H9 (cell line): Measurements from ENCODE around the gene OXTR. TPM values are rescaled to one million over a fixed set of nuclear protein-coding genes. Genes with fewer than 3 reads are reported as not detected.

Experiments
- DNase-seq: peaks from one replicate; pipeline ENCODE4 v3.0.0-alpha.2; 2017
- H2AFZ ChIP-seq: one replicate; pipeline ENCODE4 v1.6.1; 2013; ENCODE audit warnings: mild to moderate bottlenecking, low read length, control low read depth, moderate library complexity
- H2AK5ac ChIP-seq: 2 replicates; pipeline ENCODE4 v1.6.1; 2013; ENCODE audit warnings: low read length, control low read depth, mixed read lengths; ENCODE audit not compliant: insufficient read length
- H2BK120ac ChIP-seq: one replicate; pipeline ENCODE4 v1.6.1; 2013; ENCODE audit warnings: low read depth, mild to moderate bottlenecking, low read length, control low read depth, inconsistent platforms; ENCODE audit not compliant: poor library complexity, severe bottlenecking
- H2BK12ac ChIP-seq: 2 replicates; pipeline ENCODE4 v1.6.1; 2013; ENCODE audit warnings: low read length, control low read depth, mixed read lengths, low read depth; ENCODE audit not compliant: insufficient read length
- H2BK15ac ChIP-seq: 2 replicates; pipeline ENCODE4 v1.6.1; 2013; ENCODE audit warnings: low read depth, low read length, control low read depth
- H2BK20ac ChIP-seq: one replicate; pipeline ENCODE4 v1.6.1; 2013; ENCODE audit warnings: low read depth, mild to moderate bottlenecking, low read length, control low read depth, inconsistent platforms; ENCODE audit not compliant: poor library complexity, severe bottlenecking
- H2BK5ac ChIP-seq: 2 replicates; pipeline ENCODE4 v1.6.1; 2013; ENCODE audit warnings: low read length, control low read depth, mixed read lengths; ENCODE audit not compliant: insufficient read length
- H3K14ac ChIP-seq: 2 replicates; pipeline ENCODE4 v1.6.1; 2013; ENCODE audit warnings: low read length, control low read depth; ENCODE audit not compliant: insufficient read depth
- H3K18ac ChIP-seq: 2 replicates; pipeline ENCODE4 v1.6.1; 2013; ENCODE audit warnings: low read depth, mild to moderate bottlenecking, mixed read lengths, low read length, control low read depth; ENCODE audit not compliant: insufficient read length
- H3K23ac ChIP-seq: 2 replicates; pipeline ENCODE4 v1.6.1; 2013; ENCODE audit warnings: low read length, control low read depth, mixed read lengths, low read depth; ENCODE audit not compliant: insufficient read length
- H3K23me2 ChIP-seq: 2 replicates; pipeline ENCODE4 v1.6.1; 2013; ENCODE audit warnings: low read depth, mild to moderate bottlenecking, mixed read lengths, low read length, control low read depth; ENCODE audit not compliant: insufficient read length, poor library complexity, severe bottlenecking
- H3K27ac ChIP-seq: 2 replicates; pipeline ENCODE4 v1.5.1; 2013; ENCODE audit warnings: low read length, control low read depth, mixed read lengths, low read depth; ENCODE audit not compliant: insufficient read length
- H3K27me3 ChIP-seq: 2 replicates; pipeline ENCODE4 v1.6.1; 2013; ENCODE audit warnings: low read length, control low read depth, inconsistent platforms; ENCODE audit not compliant: insufficient read depth
- H3K4ac ChIP-seq: 2 replicates; pipeline ENCODE4 v1.6.1; 2013; ENCODE audit warnings: low read depth, mild to moderate bottlenecking, control low read depth, inconsistent platforms, low read length, moderate library complexity
- H3K4me1 ChIP-seq: 2 replicates; pipeline ENCODE4 v1.6.1; 2013; ENCODE audit warnings: low read length, control low read depth, inconsistent platforms; ENCODE audit not compliant: insufficient read depth
- H3K4me2 ChIP-seq: 2 replicates; pipeline ENCODE4 v1.6.1; 2013; ENCODE audit warnings: low read length, control low read depth, mixed read lengths; ENCODE audit not compliant: insufficient read length, insufficient read depth
- H3K56ac ChIP-seq: 2 replicates; pipeline ENCODE4 v1.6.1; 2013; ENCODE audit warnings: low read depth, mild to moderate bottlenecking, mixed read lengths, low read length, control low read depth; ENCODE audit not compliant: insufficient read length
- H3K79me1 ChIP-seq: 2 replicates; pipeline ENCODE4 v1.6.1; 2013; ENCODE audit warnings: low read depth, mild to moderate bottlenecking, moderate library complexity, low read length, control low read depth, inconsistent platforms; ENCODE audit not compliant: insufficient read depth, poor library complexity, severe bottlenecking
- H3K79me2 ChIP-seq: 2 replicates; pipeline ENCODE4 v1.6.1; 2013; ENCODE audit warnings: low read length, control low read depth, inconsistent platforms; ENCODE audit not compliant: insufficient read depth
- H3K9ac ChIP-seq: 2 replicates; pipeline ENCODE4 v1.6.1; 2013; ENCODE audit warnings: low read length, control low read depth, mixed read lengths; ENCODE audit not compliant: insufficient read length; ENCODE audit errors: extremely low read depth
- H3K9me3 ChIP-seq: one replicate; pipeline ENCODE4 v1.6.1; 2013; ENCODE audit warnings: low read depth, low read length, inconsistent platforms; ENCODE audit not compliant: control insufficient read depth
- H3T11ph ChIP-seq: one replicate; pipeline ENCODE4 v1.6.1; 2013; ENCODE audit warnings: mild to moderate bottlenecking, low read length, control low read depth, inconsistent platforms
- H4K20me1 ChIP-seq: one replicate; pipeline ENCODE4 v1.6.1; 2013; ENCODE audit not compliant: control insufficient read depth, insufficient read length, insufficient read depth
- H4K5ac ChIP-seq: 2 replicates; pipeline ENCODE4 v1.6.1; 2013; ENCODE audit warnings: low read depth, mild to moderate bottlenecking, mixed read lengths, low read length, control low read depth; ENCODE audit not compliant: insufficient read length
- H4K8ac ChIP-seq: replicated peaks from 2 replicates; pipeline ENCODE4 v1.6.1; 2013; ENCODE audit warnings: low read length, control low read depth, mixed read lengths, low read depth; ENCODE audit not compliant: insufficient read length
- H4K91ac ChIP-seq: 2 replicates; pipeline ENCODE4 v1.6.1; 2013; ENCODE audit warnings: low read depth, mild to moderate bottlenecking, moderate library complexity, mixed read lengths, low read length, control low read depth; ENCODE audit not compliant: insufficient read length
- H3K27ac Mint-ChIP-seq, 3 experiments: 2 replicates in 2 of 3; 3 replicates in 1 of 3; pipeline ENCODE4 v1.8.0; 2020 to 2021; ENCODE audit warnings: mixed read lengths in 3 of 3, mild to moderate bottlenecking in 1 of 3, moderate library complexity in 1 of 3
- H3K27me3 Mint-ChIP-seq: 2 replicates; pipeline ENCODE4 v1.8.0; 2021; ENCODE audit warnings: low read depth, mild to moderate bottlenecking, moderate library complexity, mixed read lengths
- H3K36me3 Mint-ChIP-seq, 3 experiments: 2 replicates in 2 of 3; 3 replicates in 1 of 3; pipeline ENCODE4 v1.8.0; 2020 to 2021; ENCODE audit warnings: low read depth in 3 of 3, mixed read lengths in 3 of 3; ENCODE audit not compliant: insufficient read depth in 1 of 3
- H3K4me1 Mint-ChIP-seq, 2 experiments: 2 replicates each; pipeline ENCODE4 v1.8.0; 2020; ENCODE audit warnings: mixed read lengths in 2 of 2
- H3K4me3 Mint-ChIP-seq, 2 experiments: 2 replicates in 1 of 2; 3 replicates in 1 of 2; pipeline ENCODE4 v1.8.0; 2020 to 2021; ENCODE audit warnings: mild to moderate bottlenecking in 2 of 2, mixed read lengths in 2 of 2, moderate library complexity in 1 of 2
- H3K9me3 Mint-ChIP-seq, 2 experiments: 2 replicates in 1 of 2; 3 replicates in 1 of 2; pipeline ENCODE4 v1.8.0; 2020; ENCODE audit warnings: mild to moderate bottlenecking in 2 of 2, mixed read lengths in 2 of 2, moderate library complexity in 1 of 2
- WGBS: extraction: QIAGEN DNeasy Blood & Tissue Kit; methylation state at CpG from one replicate; pipeline ENCODE4 v1.1.7; 2013; ENCODE audit warnings: missing lambda C conversion rate, low lambda C conversion rate, mixed read lengths; ENCODE audit not compliant: insufficient read length; ENCODE audit errors: extremely low coverage; 5-methylcytosine and 5-hydroxymethylcytosine counted together
- long read RNA-seq: library from polyadenylated mRNA; unstranded; transcript quantifications from one replicate; pipeline ENCODE4 v2.0.0, GENCODE V29; 2020
- total RNA-seq: library from RNA; stranded (reverse); gene quantifications from 2 replicates; pipeline ENCODE4 v1.2.1, GENCODE V29; 2021
- TF ChIP-seq, protein P1 (sequence below): fragments of 200-600 bp; sonication (generic); conservative IDR thresholded peaks from 3 replicates; pipeline ENCODE4 v1.8.0; 2021; ENCODE audit warnings: antibody characterized with exemption, mild to moderate bottlenecking

Gene OXTR
- 1.5 and 1.7 TPM in 2 replicates for total RNA-seq
- long read RNA-seq = 0 reads

DNA sequence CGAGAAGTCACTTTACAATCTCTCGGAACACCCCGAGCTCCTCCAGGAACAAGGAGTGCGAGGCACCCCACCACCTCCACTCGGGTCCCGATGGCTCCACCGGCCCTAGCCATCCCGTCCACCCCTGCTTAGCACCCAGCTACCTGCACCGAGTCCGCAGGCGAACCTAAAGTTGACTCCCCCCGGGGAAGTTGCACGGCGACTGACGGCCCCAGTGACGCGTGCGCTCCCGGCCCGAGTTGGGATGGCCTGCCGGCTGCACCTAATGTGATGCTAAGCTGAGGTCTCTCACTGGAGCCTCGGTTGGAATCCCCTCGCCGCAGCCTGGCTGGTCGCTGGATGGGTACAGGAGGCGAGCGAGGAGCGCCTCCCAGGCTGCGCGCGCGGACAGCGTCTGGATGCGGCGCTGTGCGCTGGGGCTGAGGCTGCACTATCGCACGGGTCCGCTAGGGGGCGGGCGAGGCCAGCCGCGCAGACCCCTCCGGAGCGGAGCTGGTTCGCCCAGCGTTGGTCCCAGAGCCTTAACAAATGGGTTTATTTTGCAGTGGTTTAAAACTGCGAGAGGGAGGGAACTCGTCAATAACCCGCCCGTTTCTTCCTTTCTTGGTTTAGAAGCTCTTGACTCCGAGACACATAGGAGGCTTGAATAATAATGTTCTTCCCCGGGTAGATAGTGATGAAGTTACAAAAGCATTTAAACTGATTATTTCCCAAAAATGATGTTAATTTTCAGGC lies at the start of gene OXTR:
Gene OXTR, minus strand, starts transcription at position 526 of the 735 bp plus-strand sequence. CDS start 1,426 bp downstream, outside the sequence.
- no peak within 1 kb of the TSS for H2AFZ ChIP-seq
- H3K4ac ChIP-seq = no peak within 1 kb of the TSS
- peak; percentile 90 for DNase-seq
- H3K79me2 ChIP-seq = no peaks in the 10 kb centered on the region
- H3K27me3 Mint-ChIP-seq = peaks cover 63% of the 10 kb centered on the region
- TF ChIP-seq, protein P1, sequence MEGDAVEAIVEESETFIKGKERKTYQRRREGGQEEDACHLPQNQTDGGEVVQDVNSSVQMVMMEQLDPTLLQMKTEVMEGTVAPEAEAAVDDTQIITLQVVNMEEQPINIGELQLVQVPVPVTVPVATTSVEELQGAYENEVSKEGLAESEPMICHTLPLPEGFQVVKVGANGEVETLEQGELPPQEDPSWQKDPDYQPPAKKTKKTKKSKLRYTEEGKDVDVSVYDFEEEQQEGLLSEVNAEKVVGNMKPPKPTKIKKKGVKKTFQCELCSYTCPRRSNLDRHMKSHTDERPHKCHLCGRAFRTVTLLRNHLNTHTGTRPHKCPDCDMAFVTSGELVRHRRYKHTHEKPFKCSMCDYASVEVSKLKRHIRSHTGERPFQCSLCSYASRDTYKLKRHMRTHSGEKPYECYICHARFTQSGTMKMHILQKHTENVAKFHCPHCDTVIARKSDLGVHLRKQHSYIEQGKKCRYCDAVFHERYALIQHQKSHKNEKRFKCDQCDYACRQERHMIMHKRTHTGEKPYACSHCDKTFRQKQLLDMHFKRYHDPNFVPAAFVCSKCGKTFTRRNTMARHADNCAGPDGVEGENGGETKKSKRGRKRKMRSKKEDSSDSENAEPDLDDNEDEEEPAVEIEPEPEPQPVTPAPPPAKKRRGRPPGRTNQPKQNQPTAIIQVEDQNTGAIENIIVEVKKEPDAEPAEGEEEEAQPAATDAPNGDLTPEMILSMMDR = peak; percentile 100
- no peaks in the 10 kb centered on the region for H3K79me1 ChIP-seq
- WGBS = no CpG with 5 or more reads among the region's 53 CpGs
- H3K27ac ChIP-seq = no peak within 1 kb of the TSS
- H2BK5ac ChIP-seq = no peak within 1 kb of the TSS
- peak within 1 kb of the TSS; percentile 32 for H3K4me2 ChIP-seq
- peaks cover 13% of the 10 kb centered on the region; the same call in 1 of the 2 replicates for H3K27me3 ChIP-seq
- no peak within 1 kb of the TSS for H2BK15ac ChIP-seq
- no peak within 1 kb of the TSS for H3K23ac ChIP-seq
- H3K23me2 ChIP-seq = peaks cover 4% of the 10 kb centered on the region
- peaks cover 2% of the 10 kb centered on the region; the same call in 1 of the 2 replicates for H3K4me1 ChIP-seq
- no peak within 1 kb of the TSS for H3K14ac ChIP-seq
- H4K91ac ChIP-seq = no peak within 1 kb of the TSS
- H3K4me3 Mint-ChIP-seq = peak within 1 kb of the TSS; percentile 57 to 74
- no peaks in the 10 kb centered on the region for H3K9me3 ChIP-seq
- H2BK12ac ChIP-seq = no peak within 1 kb of the TSS
- peaks cover 27 to 29% of the 10 kb centered on the region in 2 experiments for H3K4me1 Mint-ChIP-seq
- H3K27ac Mint-ChIP-seq = no peak within 1 kb of the TSS
- no peak within 1 kb of the TSS for H3K18ac ChIP-seq
- no peak within 1 kb of the TSS for H3T11ph ChIP-seq
- no peak within 1 kb of the TSS for H3K56ac ChIP-seq
- no peak within 1 kb of the TSS for H4K8ac ChIP-seq
- H3K36me3 Mint-ChIP-seq = no peaks in the 10 kb centered on the region; a peak in 2 of 7 replicates
- no peaks in the 10 kb centered on the region for H4K20me1 ChIP-seq
- H3K9me3 Mint-ChIP-seq = no peaks in the 10 kb centered on the region
- H2BK20ac ChIP-seq = no peak within 1 kb of the TSS
- H2BK120ac ChIP-seq = no peak within 1 kb of the TSS
- H3K9ac ChIP-seq = no peak within 1 kb of the TSS
- no peak within 1 kb of the TSS for H4K5ac ChIP-seq
- no peak within 1 kb of the TSS for H2AK5ac ChIP-seq
